K562 (cell line): Measurements from ENCODE around the gene CHMP3. TPM values are rescaled to one million over a fixed set of nuclear protein-coding genes. Genes with fewer than 3 reads are reported as not detected.
A peak's percentile ranks its signal among the peaks of the same experiment; 100 is the strongest.

Experiments
- ATAC-seq: fragments of 200-7000 bp; cut with Tn5 transposase; 3 replicates; pipeline ENCODE4 v1.9.1; 2020; ENCODE audit warnings: moderate library complexity
- BruUV-seq: library from RNA; stranded (reverse); fragments of 400-500 nt; replicated peaks from 2 replicates; lab custom pipeline; 2021; lab: Mats Ljungman, UMichigan
- CTCF ChIA-PET: fragments of 300-600 bp; formaldehyde crosslinking; extraction: SDS; loops from one replicate; lab custom pipeline; 2021; ENCODE audit warnings: low intra/inter-chr PET ratio; lab: Yijun Ruan, JAX
- POLR2A ChIA-PET: fragments of 300-600, 350-650 bp; sonication (Branson Sonifier 250); formaldehyde crosslinking; extraction: SDS; loops from one replicate; lab custom pipeline; 2021; ENCODE audit warnings: antibody characterized with exemption, inconsistent platforms; lab: Yijun Ruan, JAX
- DNase-seq, 4 experiments: peaks; one replicate each; pipeline versions ENCODE4 v3.0.0 to v3.0.0-alpha.2; 2011 to 2018; ENCODE audit warnings: low spot score in 3 of 4, mixed read lengths in 3 of 4; ENCODE audit errors: extremely low read depth in 1 of 4
- FAIRE-seq: peaks from 2 replicates; lab custom pipeline; 2011; peaks lifted over from hg19 to GRCh38; lab: Jason Lieb, UNC
- H2AFZ ChIP-seq: 2 replicates; pipeline ENCODE4 v1.6.0; 2011; ENCODE audit warnings: low read depth, low read length, control low read depth, inconsistent platforms
- H3K27ac ChIP-seq: fragments of 200-600 bp; 3 replicates; pipeline ENCODE4 v1.8.0; 2011; ENCODE audit warnings: low read depth, mild to moderate bottlenecking, control low read depth, inconsistent platforms, low read length, moderate library complexity, mixed read lengths; ENCODE audit errors: extremely low read depth
- H3K27me3 ChIP-seq, 2 experiments: fragments of 300-600 bp in 1 of 2; 2 replicates in 1 of 2; 3 replicates in 1 of 2; pipeline versions ENCODE4 v1.6.0 to v1.8.0; 2011; ENCODE audit warnings: inconsistent platforms in 2 of 2, low read length in 2 of 2, mild to moderate bottlenecking in 1 of 2, mixed read lengths in 1 of 2, moderate library complexity in 1 of 2; ENCODE audit not compliant: control insufficient read depth in 2 of 2, insufficient read depth in 2 of 2
- H3K36me3 ChIP-seq: fragments of 300-600 bp; 3 replicates; pipeline ENCODE4 v1.8.0; 2011; ENCODE audit warnings: mild to moderate bottlenecking, low read length, inconsistent platforms; ENCODE audit not compliant: control insufficient read depth, insufficient read depth
- H3K4me1 ChIP-seq, 2 experiments: fragments of 200-600 bp in 1 of 2; replicated peaks in 1 of 2; 2 replicates in 1 of 2; 3 replicates in 1 of 2; pipeline versions ENCODE4 v1.5.1 to v1.8.0; 2011; ENCODE audit warnings: inconsistent platforms in 2 of 2, low read length in 2 of 2, mild to moderate bottlenecking in 1 of 2, mixed read lengths in 1 of 2, moderate library complexity in 1 of 2; ENCODE audit not compliant: control insufficient read depth in 2 of 2, insufficient read depth in 2 of 2
- H3K4me2 ChIP-seq: 2 replicates; pipeline ENCODE4 v1.6.1; 2011; ENCODE audit warnings: low read length, control low read depth, inconsistent platforms, mixed read lengths; ENCODE audit not compliant: insufficient read depth
- H3K4me3 ChIP-seq: fragments of 200-600 bp; sonication (generic), shearing (Covaris generic); 2 replicates; pipeline ENCODE4 v1.5.1; 2016; ENCODE audit warnings: control low read depth, inconsistent platforms
- H3K79me2 ChIP-seq: fragments of 200-600 bp; 3 replicates; pipeline ENCODE4 v1.8.0; 2011; ENCODE audit warnings: low read length, inconsistent platforms; ENCODE audit not compliant: control insufficient read depth, insufficient read depth
- H3K9ac ChIP-seq, 2 experiments: 2 replicates each; pipeline versions ENCODE4 v1.6.0 to v1.6.1; 2011; ENCODE audit warnings: low read depth in 2 of 2, low read length in 2 of 2, control low read depth in 1 of 2, inconsistent platforms in 1 of 2, mild to moderate bottlenecking in 1 of 2, mixed read lengths in 1 of 2; ENCODE audit not compliant: insufficient read depth in 1 of 2
- H3K9me1 ChIP-seq: one replicate; pipeline ENCODE4 v1.6.0; 2011; ENCODE audit warnings: inconsistent platforms, mild to moderate bottlenecking, low read length, moderate library complexity; ENCODE audit not compliant: control insufficient read depth, insufficient read depth
- H3K9me3 ChIP-seq: replicated peaks from 2 replicates; pipeline ENCODE4 v1.5.1; 2011; ENCODE audit warnings: low read depth, low read length, inconsistent platforms; ENCODE audit not compliant: control insufficient read depth, insufficient read depth
- H4K20me1 ChIP-seq: replicated peaks from 2 replicates; pipeline ENCODE4 v1.6.1; 2011; ENCODE audit warnings: low read length, inconsistent platforms, mixed read lengths; ENCODE audit not compliant: control insufficient read depth, insufficient read depth
- AFF1 ChIP-seq, 2 experiments: fragments of 450-650 bp; IDR thresholded peaks; 2 replicates each; pipeline ENCODE4 v1.6.1; 2018; ENCODE audit warnings: mild to moderate bottlenecking in 2 of 2, low read depth in 1 of 2; ENCODE audit not compliant: partially characterized antibody in 2 of 2
- FOXM1 ChIP-seq, 2 experiments: fragments of 450-650 bp in 1 of 2; sonication (generic) in 1 of 2; formaldehyde crosslinking in 1 of 2; IDR thresholded peaks; 2 replicates each; pipeline versions ENCODE4 v1.6.1 to v1.9.0; 2017 to 2022; ENCODE audit warnings: low read depth in 2 of 2, mild to moderate bottlenecking in 2 of 2, missing genetic modification reagents in 1 of 2, moderate library complexity in 1 of 2
- GTF2F1 ChIP-seq: IDR thresholded peaks from 2 replicates; pipeline ENCODE4 v1.6.1; 2011; ENCODE audit warnings: low read depth, low read length, improper control_type of control experiment
- GTF3C2 ChIP-seq: IDR thresholded peaks from 3 replicates; pipeline ENCODE4 v1.6.1; 2011; ENCODE audit warnings: borderline replicate concordance, mild to moderate bottlenecking, moderate library complexity; ENCODE audit not compliant: insufficient read length; ENCODE audit errors: extremely low read depth
- HINFP ChIP-seq: fragments of 450-650 bp; conservative IDR thresholded peaks from 2 replicates; pipeline ENCODE4 v1.6.1; 2016; ENCODE audit warnings: missing genetic modification characterization, low read depth, mild to moderate bottlenecking, control low read depth, missing compliant biosample characterization
- POLR3G ChIP-seq: IDR thresholded peaks from 2 replicates; pipeline ENCODE4 v1.6.1; 2011; ENCODE audit not compliant: insufficient read length, insufficient replicate concordance; ENCODE audit errors: extremely low read depth
- TCF7L2 ChIP-seq: fragments of 150-350 bp; IDR thresholded peaks from 2 replicates; pipeline ENCODE4 v1.6.1; 2016; ENCODE audit warnings: low read depth, mild to moderate bottlenecking, low read length, moderate library complexity
- WGBS: fragments of 100-300 bp; shearing (Covaris generic); methylation state at CpG from one replicate; pipeline ENCODE4 v1.1.6; 2016; ENCODE audit warnings: low coverage, mixed read lengths; ENCODE audit not compliant: insufficient coverage; ENCODE audit errors: missing lambda C conversion rate; 5-methylcytosine and 5-hydroxymethylcytosine counted together
- in situ Hi-C: fragments of 300-500 bp; cut with MboI; formaldehyde crosslinking; loops from 4 replicates; pipeline ENCODE4 v1.15.0; 2018; ENCODE audit warnings: inconsistent platforms, mixed read lengths
- intact Hi-C: fragments of 100-400 bp; cut with micrococcal nuclease; formaldehyde crosslinking; loops from 2 replicates; pipeline ENCODE4 v1.14.2; 2022
- polyA plus RNA-seq, 8 experiments: library from polyadenylated mRNA; depleted of rRNA in 4 of 8; stranded (reverse) in 5 of 8; unstranded in 3 of 8; fragments of >200 nt; fragmentation: Nextera tagmentation in 2 of 8; fragmentation: Illumina TruSeq in 1 of 8; extraction: Ambion mirVana in 2 of 8; extraction: Trizol in 1 of 8; gene quantifications; 2 replicates each; pipeline versions ENCODE4 v1.2.1 to v1.2.3, GENCODE V29; 2011 to 2014; ENCODE audit warnings: inconsistent platforms in 1 of 8, missing spikeins in 1 of 8
- total RNA-seq, 7 experiments: library from RNA; depleted of rRNA in 6 of 7; stranded (reverse); fragments of >200 nt in 6 of 7; fragmentation: Illumina TruSeq in 2 of 7; extraction: Trizol in 2 of 7; gene quantifications; 2 replicates each; pipeline versions ENCODE4 v1.2.1 to v1.2.3, GENCODE V29; 2011 to 2021; ENCODE audit warnings: low replicate concordance in 1 of 7
- TF ChIP-seq, protein P1 (sequence below): sonication (generic); formaldehyde crosslinking; IDR thresholded peaks from 2 replicates; pipeline ENCODE4 v1.8.0; 2022; ENCODE audit warnings: mild to moderate bottlenecking, missing genetic modification reagents
- TF ChIP-seq, protein P2 (sequence below), 2 experiments: fragments of 450-650 bp in 1 of 2; sonication (generic) in 1 of 2; formaldehyde crosslinking in 1 of 2; IDR thresholded peaks in 1 of 2; conservative IDR thresholded peaks in 1 of 2; 2 replicates each; pipeline versions ENCODE4 v1.6.1 to v1.8.1; 2016 to 2023; ENCODE audit warnings: mild to moderate bottlenecking in 2 of 2, moderate library complexity in 2 of 2, inconsistent platforms in 1 of 2, missing genetic modification reagents in 1 of 2

CHMP3 gene
- total and polyA plus RNA-seq, 9 of the 15 experiments (the other 6 are each of a cell fraction or from before 2014, with no cell fraction given), result 20.6 to 52.5 (median 31.7) TPM

GRCh38 chr2:86570059-86570458 lies 6.8 kb upstream of the CHMP3 start:
- ChIA-PET CTCF (no interaction called here), POLR2A (no interaction called here)
- no peaks in the 10 kb centered on the region for H3K9me3 ChIP-seq
- no peak for DNase-seq
- H3K4me1 ChIP-seq, result peaks cover 0 to 11% of the 10 kb centered on the region in 2 experiments; a peak in 1 of 5 replicates
- H3K4me3 ChIP-seq, result no peak overlapping the region
- H4K20me1 ChIP-seq, result no peaks in the 10 kb centered on the region
- H3K9ac ChIP-seq, result no peak overlapping the region
- H3K36me3 ChIP-seq, result no peaks in the 10 kb centered on the region
- FAIRE-seq, result no peak
- no peaks in the 10 kb centered on the region for H3K27me3 ChIP-seq
- no peak overlapping the region for H3K4me2 ChIP-seq
- no peaks in the 10 kb centered on the region for H3K79me2 ChIP-seq
- no TSS peak for BruUV-seq
- no peak overlapping the region for H2AFZ ChIP-seq
- intact Hi-C loops (no loop called here), in situ Hi-C loops (no loop called here)
- H3K9me1 ChIP-seq, result no peaks in the 10 kb centered on the region
- H3K27ac ChIP-seq, result no peak overlapping the region
- 61% methylated on average over 3 of the region's 3 CpGs for WGBS
- ATAC-seq, result no peak
- TF ChIP-seq POLR3G (no peak), GTF3C2 (no peak), GTF2F1 (no peak), AFF1 (IDR thresholded peaks at IDR 0.05; ENCODE audit: low read depth in 1 of 2, partially characterized antibody in 2 of 2) (no peak), FOXM1 (IDR thresholded peaks at IDR 0.05; ENCODE audit: low read depth) (no peak), FOXM1 (CRISPR knock-in tag; IDR thresholded peaks at IDR 0.05; ENCODE audit: low read depth) (no peak), HINFP (tag) (no peak), TCF7L2 (no peak)
- TF ChIP-seq, protein P1, sequence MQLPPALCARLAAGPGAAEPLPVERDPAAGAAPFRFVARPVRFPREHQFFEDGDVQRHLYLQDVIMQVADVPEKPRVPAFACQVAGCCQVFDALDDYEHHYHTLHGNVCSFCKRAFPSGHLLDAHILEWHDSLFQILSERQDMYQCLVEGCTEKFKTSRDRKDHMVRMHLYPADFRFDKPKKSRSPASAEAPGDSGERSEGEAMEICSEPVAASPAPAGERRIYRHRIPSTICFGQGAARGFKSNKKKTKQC (CRISPR knock-in tag), result no peak
- TF ChIP-seq, protein P2, sequence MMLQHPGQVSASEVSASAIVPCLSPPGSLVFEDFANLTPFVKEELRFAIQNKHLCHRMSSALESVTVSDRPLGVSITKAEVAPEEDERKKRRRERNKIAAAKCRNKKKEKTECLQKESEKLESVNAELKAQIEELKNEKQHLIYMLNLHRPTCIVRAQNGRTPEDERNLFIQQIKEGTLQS (IDR thresholded peaks at IDR 0.05), result peak; percentile 25; the same call in 1 of the 2 replicates
- TF ChIP-seq, protein P2 (CRISPR knock-in tag; conservative IDR thresholded peaks at IDR 0.05), result no peak
